SK-N-SH (cell line): Measurements from ENCODE around the gene TPD52L2.

Experiments used
- CTCF ChIP-seq: fragments of 200-600 bp; sonication (generic); IDR thresholded peaks from 2 replicates; pipeline ENCODE4 v1.6.1; 2017; ENCODE audit warnings: antibody characterized with exemption, mild to moderate bottlenecking, moderate library complexity
- ELF1 ChIP-seq: IDR thresholded peaks from 2 replicates; pipeline ENCODE4 v1.4.0; 2012
- EP300 ChIP-seq, 2 experiments: IDR thresholded peaks; 2 replicates each; pipeline versions ENCODE4 v1.4.0 to v1.6.1; 2012; ENCODE audit warnings: borderline replicate concordance in 1 of 2, low read depth in 1 of 2, low read length in 1 of 2
- EZH2phosphoT487 ChIP-seq: fragments of 200-600 bp; sonication (generic); IDR thresholded peaks from 2 replicates; pipeline ENCODE4 v1.6.1; 2017; ENCODE audit warnings: low read depth, mixed run types, mild to moderate bottlenecking, antibody characterized with exemption, moderate library complexity, borderline replicate concordance
- MXI1 ChIP-seq: IDR thresholded peaks from 2 replicates; pipeline ENCODE4 v1.6.1; 2012; ENCODE audit warnings: mild to moderate bottlenecking, low read depth, low read length, improper control_type of control experiment
- POLR2AphosphoS5 ChIP-seq: IDR thresholded peaks from 2 replicates; pipeline ENCODE4 v1.6.1; 2012; ENCODE audit warnings: low read depth, low read length
- SMC3 ChIP-seq: IDR thresholded peaks from 2 replicates; pipeline ENCODE4 v1.6.1; 2012; ENCODE audit warnings: low read depth, low read length, improper control_type of control experiment
- TAF1 ChIP-seq: IDR thresholded peaks from 2 replicates; pipeline ENCODE4 v1.6.1; 2012; ENCODE audit warnings: low read depth, mild to moderate bottlenecking, low read length, moderate library complexity, borderline replicate concordance
- YY1 ChIP-seq: IDR thresholded peaks from 2 replicates; pipeline ENCODE4 v1.4.0; 2012; ENCODE audit warnings: low read depth, mild to moderate bottlenecking

GRCh38 chr20:63876489-63877036, 11.5 kb downstream of the TPD52L2 start:
- TF ChIP-seq CTCF (no peak), EP300 (IDR thresholded peaks at IDR 0.05; ENCODE audit: borderline replicate concordance in 1 of 2, low read depth in 1 of 2, low read length in 1 of 2) (no peak), YY1 (no peak), POLR2AphosphoS5 (no peak), SMC3 (no peak), TAF1 (no peak), ELF1 (no peak), MXI1 (no peak), EZH2phosphoT487 (no peak)
